Esophagus squamous epithelium (tissue), 5 donors: ENCODE measurements around the gene SPSB4. TPM values are rescaled to one million over a fixed set of nuclear protein-coding genes. Genes with fewer than 3 reads are reported as not detected.

Source experiments
- DNase-seq: peaks from one replicate; lab custom pipeline; 2025; lab: John Stamatoyannopoulos, UW
- H3K27ac ChIP-seq, 4 donors: fragments of 200-600 bp; sonication (generic); one replicate each; pipeline ENCODE4 v1.5.1; 2016 to 2019; ENCODE audit warnings: mild to moderate bottlenecking in 1 of 4
- H3K27me3 ChIP-seq, 4 donors: fragments of 200-600 bp; sonication (generic); 1 replicate in 3 of 4; 2 replicates in 1 of 4; pipeline versions ENCODE4 v1.5.1 to v1.6.0; 2017 to 2021; ENCODE audit warnings: antibody characterized with exemption in 1 of 4
- H3K36me3 ChIP-seq, 3 donors: fragments of 200-600 bp; sonication (generic); one replicate each; pipeline ENCODE4 v1.5.1; 2016 to 2019
- H3K4me1 ChIP-seq, 3 donors: fragments of 200-600 bp; sonication (generic); one replicate each; pipeline ENCODE4 v1.5.1; 2017 to 2019
- H3K4me3 ChIP-seq, 4 donors: fragments of 200-600 bp; sonication (generic); 1 replicate in 3 of 4; 2 replicates in 1 of 4; pipeline ENCODE4 v1.5.1; 2016 to 2019; ENCODE audit warnings: mild to moderate bottlenecking in 2 of 4, moderate library complexity in 1 of 4
- H3K9me3 ChIP-seq, 3 donors: fragments of 200-600 bp; sonication (generic); one replicate each; pipeline ENCODE4 v1.5.1; 2016 to 2019
- CTCF ChIP-seq, 6 experiments: fragments of 450-650 bp in 4 of 6; fragments of 200-600 bp in 2 of 6; sonication (generic) in 2 of 6; IDR thresholded peaks; one replicate each; pipeline ENCODE4 v1.5.1; 2016 to 2019; ENCODE audit warnings: antibody characterized with exemption in 6 of 6, mild to moderate bottlenecking in 4 of 6, moderate library complexity in 4 of 6
- POLR2A ChIP-seq, 4 donors: fragments of 450-650 bp; IDR thresholded peaks; one replicate each; pipeline ENCODE4 v1.6.1; 2017; ENCODE audit warnings: antibody characterized with exemption in 4 of 4, mild to moderate bottlenecking in 4 of 4, moderate library complexity in 3 of 4
- whole genome bisulfite sequencing, 2 donors: methylation state at CpG; one replicate each; pipeline ENCODE4 v1.1.5; 2018; 5-methylcytosine and 5-hydroxymethylcytosine counted together
- intact Hi-C: fragments of 100-400 bp; cut with DNase I; formaldehyde crosslinking; loops from one replicate; pipeline ENCODE4 v1.15.0; 2022
- total RNA-seq, 4 donors: library from RNA; depleted of rRNA; stranded (reverse); fragments of >200 nt; gene quantifications; one replicate each; pipeline ENCODE4 v1.1.0, GENCODE V29; 2016
- donor health status: DM: yes; HTN: yes; CAD: no.

SPSB4 gene
- total RNA-seq, 4 donors from 2014 or later = not detected

- DNase-seq = no peak
- H3K27me3 ChIP-seq = peaks cover 0 to 65% (median 0%) of the 10 kb centered on the region in 4 donors
- no peaks in the 10 kb centered on the region for H3K36me3 ChIP-seq
- no peak overlapping the region for H3K27ac ChIP-seq
- H3K9me3 ChIP-seq = no peaks in the 10 kb centered on the region
- no peak for TF ChIP-seq POLR2A (IDR thresholded peaks at IDR 0.05)
- no peak for TF ChIP-seq CTCF (IDR thresholded peaks at IDR 0.05)
- no peak overlapping the region for H3K4me3 ChIP-seq
- no peaks in the 10 kb centered on the region for H3K4me1 ChIP-seq
- 78 to 84% methylated on average over 9 to 12 of the region's 13 CpGs for WGBS, 2 donors
- intact Hi-C loops = no loop called here
These were observed 32.9 kb downstream of the SPSB4 start for GRCh38 chr3:141083836-141084649.

GRCh38 chr3:141085343-141086070 lies 34.4 kb downstream of the SPSB4 start:
- H3K4me1 ChIP-seq = no peaks in the 10 kb centered on the region
- H3K9me3 ChIP-seq = no peaks in the 10 kb centered on the region
- no peak for DNase-seq
- H3K36me3 ChIP-seq = no peaks in the 10 kb centered on the region
- no peak overlapping the region for H3K4me3 ChIP-seq
- no peak overlapping the region for H3K27ac ChIP-seq
- WGBS, 2 donors = 68 to 84% methylated on average over 2 to 3 of the region's 3 CpGs
- H3K27me3 ChIP-seq = peaks cover 0 to 56% (median 0%) of the 10 kb centered on the region in 4 donors
- intact Hi-C loops = no loop called here
- no peak for TF ChIP-seq CTCF (IDR thresholded peaks at IDR 0.05)

- Histone ChIP-seq H3K4me3 (no peak overlapping the region), H3K9me3 (no peaks in the 10 kb centered on the region), H3K36me3 (no peaks in the 10 kb centered on the region), H3K27me3 (peaks cover 0 to 57% (median 0%) of the 10 kb centered on the region in 4 donors), H3K4me1 (no peaks in the 10 kb centered on the region), H3K27ac (no peak overlapping the region)
- WGBS, 2 donors = 29 to 46% methylated on average over 1 of the region's 1 CpG
- no peak for TF ChIP-seq CTCF (IDR thresholded peaks at IDR 0.05)
- TF ChIP-seq POLR2A (IDR thresholded peaks at IDR 0.05) = no peak
- intact Hi-C loops = no loop called here
- no peak for DNase-seq
These were observed 35.0 kb downstream of the SPSB4 start for GRCh38 chr3:141086188-141086587.

- Histone ChIP-seq H3K4me3 (no peak overlapping the region), H3K4me1 (no peaks in the 10 kb centered on the region), H3K27ac (no peak overlapping the region), H3K9me3 (no peaks in the 10 kb centered on the region), H3K36me3 (no peaks in the 10 kb centered on the region), H3K27me3 (peaks cover 0 to 61% (median 0%) of the 10 kb centered on the region in 4 donors)
- intact Hi-C loops = no loop called here
- TF ChIP-seq CTCF (IDR thresholded peaks at IDR 0.05) (no peak), POLR2A (IDR thresholded peaks at IDR 0.05) (no peak)
- WGBS, 2 donors = 57 to 76% methylated on average over 5 to 7 of the region's 8 CpGs
- no peak for DNase-seq
These were observed 36.1 kb downstream of the SPSB4 start for GRCh38 chr3:141087076-141087777.
